Measurements from ENCODE around the gene HSD17B12. TPM values are rescaled to one million over a fixed set of nuclear protein-coding genes. Genes with fewer than 3 reads are reported as not detected.

HSD17B12 gene
- polyA plus RNA-seq, 1 donor (not counting 4 experiments of a cell fraction or from before 2014, with no cell fraction given) = 105 TPM

DNA sequence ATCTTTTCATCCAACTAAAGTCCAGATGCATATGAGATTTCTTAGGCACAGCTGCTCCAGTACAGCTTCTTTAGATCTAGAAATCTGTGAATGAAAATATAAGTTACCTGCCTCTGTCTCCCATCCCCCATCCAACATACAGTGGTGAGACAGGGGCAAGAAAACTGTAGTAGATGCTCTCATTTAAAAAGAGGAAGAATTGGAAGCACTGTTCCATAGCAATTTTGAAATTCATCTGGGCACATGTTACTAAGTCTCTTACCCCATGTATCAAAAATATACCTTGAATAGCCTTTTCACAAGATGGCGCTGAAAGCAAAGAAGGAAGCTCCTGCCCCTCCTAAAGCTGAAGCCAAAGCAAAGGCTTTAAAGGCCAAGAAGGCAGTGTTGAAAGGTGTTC lies 37.8 kb downstream of the HSD17B12 start:
- dilution Hi-C loops (cut with MboI; ENCODE audit: extremely low pct_ligation_motif_present, low sequenced_read_pairs) = no loop called here
- no peak for TF ChIP-seq EZH2 (IDR thresholded peaks at IDR 0.05; ENCODE audit: low read length)
- TF ChIP-seq, protein P1, sequence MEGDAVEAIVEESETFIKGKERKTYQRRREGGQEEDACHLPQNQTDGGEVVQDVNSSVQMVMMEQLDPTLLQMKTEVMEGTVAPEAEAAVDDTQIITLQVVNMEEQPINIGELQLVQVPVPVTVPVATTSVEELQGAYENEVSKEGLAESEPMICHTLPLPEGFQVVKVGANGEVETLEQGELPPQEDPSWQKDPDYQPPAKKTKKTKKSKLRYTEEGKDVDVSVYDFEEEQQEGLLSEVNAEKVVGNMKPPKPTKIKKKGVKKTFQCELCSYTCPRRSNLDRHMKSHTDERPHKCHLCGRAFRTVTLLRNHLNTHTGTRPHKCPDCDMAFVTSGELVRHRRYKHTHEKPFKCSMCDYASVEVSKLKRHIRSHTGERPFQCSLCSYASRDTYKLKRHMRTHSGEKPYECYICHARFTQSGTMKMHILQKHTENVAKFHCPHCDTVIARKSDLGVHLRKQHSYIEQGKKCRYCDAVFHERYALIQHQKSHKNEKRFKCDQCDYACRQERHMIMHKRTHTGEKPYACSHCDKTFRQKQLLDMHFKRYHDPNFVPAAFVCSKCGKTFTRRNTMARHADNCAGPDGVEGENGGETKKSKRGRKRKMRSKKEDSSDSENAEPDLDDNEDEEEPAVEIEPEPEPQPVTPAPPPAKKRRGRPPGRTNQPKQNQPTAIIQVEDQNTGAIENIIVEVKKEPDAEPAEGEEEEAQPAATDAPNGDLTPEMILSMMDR (optimal IDR thresholded peaks at IDR 0.05 in 1 of 3, IDR thresholded peaks at IDR 0.05 in 1 of 3, conservative IDR thresholded peaks at IDR 0.05 in 1 of 3; ENCODE audit: extremely low read depth in 1 of 3, insufficient read depth in 2 of 3, low read length in 3 of 3) = no peak
- H3K79me2 ChIP-seq (ENCODE audit: control insufficient read depth, insufficient read depth, low read length) = peaks cover 70% of the 10 kb centered on the region
- H3K4me3 ChIP-seq (ENCODE audit: control insufficient read depth in 2 of 3, extremely low read depth in 1 of 3, insufficient read depth in 2 of 3, low read depth in 1 of 3, low read length in 3 of 3) = no peak overlapping the region
- peaks cover 0 to 6% of the 10 kb centered on the region in 2 experiments for H3K36me3 ChIP-seq (ENCODE audit: control insufficient read depth in 2 of 2, extremely low read depth in 1 of 2, insufficient read depth in 2 of 2, low read length in 2 of 2)
- H4K20me1 ChIP-seq (ENCODE audit: control insufficient read depth, extremely low read depth, insufficient read depth, low read length) = no peaks in the 10 kb centered on the region
- no peak overlapping the region for H2AFZ ChIP-seq (ENCODE audit: control insufficient read depth, low read length)
- FAIRE-seq = no peak
- no peak overlapping the region for H3K27ac ChIP-seq (ENCODE audit: control insufficient read depth, insufficient read depth, low read length)
- no peaks in the 10 kb centered on the region for H3K9me1 ChIP-seq (ENCODE audit: control insufficient read depth, extremely low read depth, insufficient read depth, low read length)
- no peak overlapping the region for H3K4me2 ChIP-seq (ENCODE audit: control insufficient read depth, extremely low read depth, insufficient read depth, low read depth, low read length)
- no peak overlapping the region for H3K9ac ChIP-seq (ENCODE audit: control insufficient read depth, extremely low read depth, insufficient read depth, low read length)
- no peaks in the 10 kb centered on the region for H3K27me3 ChIP-seq (ENCODE audit: control insufficient read depth, extremely low read depth, insufficient read depth, low read length)
- H3K9me3 ChIP-seq (ENCODE audit: control insufficient read depth, low read depth, low read length) = peaks cover 3% of the 10 kb centered on the region
- no peaks in the 10 kb centered on the region for H3K4me1 ChIP-seq (ENCODE audit: control insufficient read depth, extremely low read depth, insufficient read depth, low read length)
- DNase-seq (ENCODE audit: low read depth, low spot score) = no peak

DNA sequence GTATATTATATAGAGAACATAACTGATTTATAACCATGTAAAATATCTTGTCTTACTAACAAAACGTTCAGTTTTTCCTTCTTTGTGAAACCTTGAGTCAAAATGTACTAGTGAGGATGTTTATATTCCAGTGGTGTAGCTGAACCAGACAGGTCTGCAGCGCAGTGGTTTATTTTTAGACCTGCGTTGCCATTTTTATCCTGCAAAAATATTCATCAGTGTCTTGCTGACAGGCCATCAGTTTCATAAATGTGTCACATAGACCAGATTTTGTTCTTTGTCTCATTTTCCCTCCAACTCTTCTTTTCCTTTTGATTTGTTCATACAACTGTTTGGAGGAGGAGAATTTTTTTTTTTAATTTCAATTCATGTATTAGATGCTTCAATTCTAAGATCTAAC lies 43.1 kb downstream of the HSD17B12 start:
- Histone ChIP-seq H2AFZ (ENCODE audit: control insufficient read depth, low read length) (no peak overlapping the region), H3K4me1 (ENCODE audit: control insufficient read depth, extremely low read depth, insufficient read depth, low read length) (no peaks in the 10 kb centered on the region), H4K20me1 (ENCODE audit: control insufficient read depth, extremely low read depth, insufficient read depth, low read length) (no peaks in the 10 kb centered on the region), H3K9me1 (ENCODE audit: control insufficient read depth, extremely low read depth, insufficient read depth, low read length) (no peaks in the 10 kb centered on the region), H3K36me3 (ENCODE audit: control insufficient read depth in 2 of 2, extremely low read depth in 1 of 2, insufficient read depth in 2 of 2, low read length in 2 of 2) (peaks cover 0 to 3% of the 10 kb centered on the region in 2 experiments), H3K9ac (ENCODE audit: control insufficient read depth, extremely low read depth, insufficient read depth, low read length) (no peak overlapping the region), H3K79me2 (ENCODE audit: control insufficient read depth, insufficient read depth, low read length) (peaks cover 83% of the 10 kb centered on the region), H3K27me3 (ENCODE audit: control insufficient read depth, extremely low read depth, insufficient read depth, low read length) (no peaks in the 10 kb centered on the region), H3K4me2 (ENCODE audit: control insufficient read depth, extremely low read depth, insufficient read depth, low read depth, low read length) (no peak overlapping the region), H3K27ac (ENCODE audit: control insufficient read depth, insufficient read depth, low read length) (no peak overlapping the region), H3K9me3 (ENCODE audit: control insufficient read depth, low read depth, low read length) (no peaks in the 10 kb centered on the region), H3K4me3 (ENCODE audit: control insufficient read depth in 2 of 3, extremely low read depth in 1 of 3, insufficient read depth in 2 of 3, low read depth in 1 of 3, low read length in 3 of 3) (no peak overlapping the region)
- DNase-seq (ENCODE audit: low read depth, low spot score) (no peak), FAIRE-seq (no peak)
- dilution Hi-C loops (cut with MboI; ENCODE audit: extremely low pct_ligation_motif_present, low sequenced_read_pairs) = no loop called here
- TF ChIP-seq EZH2 (IDR thresholded peaks at IDR 0.05; ENCODE audit: low read length) = no peak
- TF ChIP-seq, protein P1 (optimal IDR thresholded peaks at IDR 0.05 in 1 of 3, IDR thresholded peaks at IDR 0.05 in 1 of 3, conservative IDR thresholded peaks at IDR 0.05 in 1 of 3; ENCODE audit: extremely low read depth in 1 of 3, insufficient read depth in 2 of 3, low read length in 3 of 3) = no peak

Measured in keratinocyte (primary cell).